ENCODE measurements around the gene SIX5.
A peak's percentile ranks its signal among the peaks of the same experiment; 100 is the strongest.

The SIX5 gene

DNA sequence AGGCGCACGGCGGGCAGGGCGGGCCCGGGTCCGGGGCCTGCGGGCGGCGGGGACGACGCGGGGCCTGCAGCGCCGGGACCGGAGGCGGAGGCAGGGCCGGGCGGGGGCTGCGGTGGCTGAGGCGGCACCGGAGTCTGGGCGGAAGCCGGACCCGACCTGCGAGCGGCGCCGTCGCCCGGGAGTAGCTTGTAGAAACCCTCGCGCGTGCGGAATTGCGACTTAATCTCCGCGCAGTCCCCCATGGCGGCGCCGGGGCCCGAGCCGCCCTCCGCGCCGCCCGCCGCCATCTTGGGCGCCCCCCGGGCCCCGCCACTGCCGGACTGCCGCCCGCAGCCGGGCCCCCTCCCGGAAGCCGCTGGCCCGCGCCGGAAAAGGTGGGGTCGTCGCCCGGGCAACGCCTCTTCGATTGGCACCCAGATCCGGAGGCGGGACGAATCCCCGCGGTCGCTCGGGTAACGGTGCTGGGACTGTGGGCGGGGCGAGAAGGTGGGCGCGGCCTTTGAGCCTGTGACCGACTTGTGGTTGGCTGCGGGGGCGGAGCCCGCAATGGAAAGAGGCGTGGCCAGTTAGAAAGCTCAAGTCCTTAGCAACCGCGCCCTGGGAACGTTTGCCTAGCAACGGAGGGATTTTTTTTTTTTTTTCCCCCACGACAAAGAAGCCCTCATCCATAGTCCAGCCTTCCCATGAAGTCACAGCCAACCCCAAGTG is 23.6 kb upstream of the SIX5 start, which contains the start of gene DMWD:
Gene DMWD, minus strand, starts transcription at position 376 of the 708 bp plus-strand sequence. Its CDS starts 89 bp downstream, at position 287.
- Histone ChIP-seq H3K27ac (peak within 1 kb of the TSS; percentile 66 to 94), H3K4me3 (peak within 1 kb of the TSS; percentile 93)
- peak; percentile 99 for DNase-seq (ENCODE audit: low spot score)
- TF ChIP-seq, protein P1, sequence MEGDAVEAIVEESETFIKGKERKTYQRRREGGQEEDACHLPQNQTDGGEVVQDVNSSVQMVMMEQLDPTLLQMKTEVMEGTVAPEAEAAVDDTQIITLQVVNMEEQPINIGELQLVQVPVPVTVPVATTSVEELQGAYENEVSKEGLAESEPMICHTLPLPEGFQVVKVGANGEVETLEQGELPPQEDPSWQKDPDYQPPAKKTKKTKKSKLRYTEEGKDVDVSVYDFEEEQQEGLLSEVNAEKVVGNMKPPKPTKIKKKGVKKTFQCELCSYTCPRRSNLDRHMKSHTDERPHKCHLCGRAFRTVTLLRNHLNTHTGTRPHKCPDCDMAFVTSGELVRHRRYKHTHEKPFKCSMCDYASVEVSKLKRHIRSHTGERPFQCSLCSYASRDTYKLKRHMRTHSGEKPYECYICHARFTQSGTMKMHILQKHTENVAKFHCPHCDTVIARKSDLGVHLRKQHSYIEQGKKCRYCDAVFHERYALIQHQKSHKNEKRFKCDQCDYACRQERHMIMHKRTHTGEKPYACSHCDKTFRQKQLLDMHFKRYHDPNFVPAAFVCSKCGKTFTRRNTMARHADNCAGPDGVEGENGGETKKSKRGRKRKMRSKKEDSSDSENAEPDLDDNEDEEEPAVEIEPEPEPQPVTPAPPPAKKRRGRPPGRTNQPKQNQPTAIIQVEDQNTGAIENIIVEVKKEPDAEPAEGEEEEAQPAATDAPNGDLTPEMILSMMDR (IDR thresholded peaks at IDR 0.05): no peak

DNA sequence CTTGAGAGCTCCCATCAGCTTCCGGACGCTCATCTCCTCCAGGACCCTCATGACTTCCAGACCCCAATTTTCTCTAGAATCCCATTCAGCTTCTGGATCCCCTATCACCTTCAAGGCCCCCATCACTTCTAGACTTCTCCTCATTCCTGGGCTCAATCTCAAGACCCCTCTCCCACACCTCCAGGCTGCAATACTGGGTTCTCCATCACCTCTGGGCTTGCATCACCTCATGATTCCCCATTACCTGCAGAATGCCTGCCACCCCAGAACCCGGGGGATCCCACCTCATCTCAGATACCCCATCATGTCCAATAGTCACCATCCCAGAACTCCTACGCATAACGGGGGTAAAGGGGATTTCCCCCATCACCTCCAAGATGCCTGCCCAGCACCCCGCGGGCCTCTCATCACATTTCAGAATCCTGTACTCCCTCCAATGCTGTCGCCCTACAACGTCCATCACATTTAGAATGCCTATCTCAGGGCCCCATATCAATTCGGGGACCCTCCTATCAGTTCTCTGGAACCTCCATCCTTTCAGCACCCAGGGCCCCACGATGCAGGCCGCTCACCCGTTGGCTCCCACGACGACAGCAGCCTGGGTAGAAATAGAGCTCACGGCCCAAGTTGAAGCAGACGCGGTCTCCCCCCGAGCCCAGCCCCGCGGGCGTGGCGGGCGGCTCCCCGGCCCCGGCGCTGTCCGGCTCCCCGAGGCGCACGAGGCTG is 22.9 kb upstream of the SIX5 start:
- Histone ChIP-seq H3K27ac (peak overlapping the region; percentile 66 to 94), H3K4me3 (peak overlapping the region; percentile 93)
- no peak for DNase-seq (ENCODE audit: low spot score)
- TF ChIP-seq, protein P1 (IDR thresholded peaks at IDR 0.05): no peak

DNA sequence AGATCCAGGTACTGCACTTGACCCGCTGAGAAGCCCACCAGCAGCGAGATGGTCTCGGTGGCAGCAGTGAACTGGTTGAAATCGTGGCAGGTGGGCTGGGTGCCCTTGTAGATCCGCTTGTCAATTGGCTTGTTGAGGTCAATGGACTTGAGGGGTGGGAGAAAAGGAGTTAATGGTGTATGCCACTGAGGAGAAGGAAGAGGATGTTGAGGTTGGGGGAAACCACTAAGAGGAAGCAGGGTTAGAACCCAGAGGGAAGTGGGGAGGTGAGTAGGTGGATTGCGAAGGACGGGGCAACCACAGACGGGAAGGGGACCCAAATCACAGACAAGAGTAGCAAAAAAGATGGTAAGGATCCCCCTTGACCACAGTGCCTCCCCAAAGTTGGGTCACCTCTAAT is 21.9 kb upstream of the SIX5 start:
- Histone ChIP-seq H3K4me3 (peak overlapping the region; percentile 93), H3K27ac (no peak overlapping the region)
- TF ChIP-seq, protein P1 (IDR thresholded peaks at IDR 0.05): no peak
- no peak for DNase-seq (ENCODE audit: low spot score)

DNA sequence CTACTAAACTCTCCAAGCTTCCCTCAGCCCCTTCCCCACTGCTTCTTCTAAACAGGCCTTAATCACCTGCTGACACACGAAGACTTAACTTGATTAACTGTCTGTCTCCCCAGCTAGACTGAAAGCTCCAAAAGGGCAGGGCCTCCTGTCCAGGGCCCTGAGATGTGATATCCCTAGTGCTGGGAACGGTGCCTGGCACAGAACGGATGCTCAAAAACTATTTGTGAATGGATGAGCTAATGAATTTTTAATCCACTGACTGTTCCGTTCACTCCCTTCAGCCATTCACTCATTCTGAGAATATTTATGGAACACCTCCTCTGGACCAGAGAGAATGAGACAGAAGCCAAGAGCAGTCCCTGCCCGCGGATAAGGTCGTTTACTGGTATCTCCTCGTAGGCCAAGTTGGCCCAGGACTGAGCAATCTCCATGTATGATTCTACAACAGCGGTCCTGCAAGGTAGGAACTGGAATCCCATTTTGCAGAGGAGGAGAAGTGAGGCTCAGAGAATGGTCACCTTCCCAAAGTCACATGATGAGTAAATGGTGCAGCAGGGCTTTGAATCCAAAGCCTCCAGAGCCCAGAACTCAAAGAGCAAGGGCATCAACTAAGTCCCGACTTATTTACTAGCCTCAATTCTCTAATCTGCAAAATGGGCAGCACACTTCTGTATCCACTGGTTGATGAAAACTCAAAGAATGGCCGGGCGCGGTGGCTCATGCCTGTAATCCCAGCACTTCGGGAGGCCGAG is 20.2 kb upstream of the SIX5 start:
- no peak overlapping the region for H3K4me3 ChIP-seq
- TF ChIP-seq, protein P1 (IDR thresholded peaks at IDR 0.05): no peak
- no peak for DNase-seq (ENCODE audit: low spot score)
- H3K27ac ChIP-seq: no peak overlapping the region

DNA sequence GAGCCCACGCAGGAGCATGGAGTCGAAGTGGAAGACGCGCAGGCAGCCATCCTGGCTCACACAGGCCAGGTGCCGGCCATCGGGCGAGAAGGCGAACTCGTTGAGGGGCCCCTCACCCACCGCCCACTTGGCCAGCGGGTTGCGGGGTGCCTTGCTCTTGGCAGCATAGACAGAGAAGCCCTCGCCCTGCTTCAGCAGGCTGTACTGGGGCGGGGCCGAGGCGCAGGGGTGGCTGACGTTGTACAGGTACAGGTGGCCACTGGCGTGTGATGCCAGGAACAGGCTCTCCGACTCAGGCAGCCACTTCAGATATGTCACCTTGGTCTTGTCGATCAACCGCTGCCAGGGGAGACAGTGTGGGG is 17.5 kb upstream of the SIX5 start:
- TF ChIP-seq, protein P1 (IDR thresholded peaks at IDR 0.05): no peak
- Histone ChIP-seq H3K4me3 (no peak overlapping the region), H3K27ac (peak overlapping the region in 1 of 2 donors; percentile 97)
- DNase-seq (ENCODE audit: low spot score): no peak

GRCh38 chr19:45785781-45786532 is 16.9 kb upstream of the SIX5 start:
- no peak overlapping the region for H3K4me3 ChIP-seq
- no peak for DNase-seq (ENCODE audit: low spot score)
- peak overlapping the region; percentile 92 to 97 for H3K27ac ChIP-seq
- TF ChIP-seq, protein P1 (IDR thresholded peaks at IDR 0.05): no peak
